Measurements from ENCODE around the gene RHBDF2.

DNA sequence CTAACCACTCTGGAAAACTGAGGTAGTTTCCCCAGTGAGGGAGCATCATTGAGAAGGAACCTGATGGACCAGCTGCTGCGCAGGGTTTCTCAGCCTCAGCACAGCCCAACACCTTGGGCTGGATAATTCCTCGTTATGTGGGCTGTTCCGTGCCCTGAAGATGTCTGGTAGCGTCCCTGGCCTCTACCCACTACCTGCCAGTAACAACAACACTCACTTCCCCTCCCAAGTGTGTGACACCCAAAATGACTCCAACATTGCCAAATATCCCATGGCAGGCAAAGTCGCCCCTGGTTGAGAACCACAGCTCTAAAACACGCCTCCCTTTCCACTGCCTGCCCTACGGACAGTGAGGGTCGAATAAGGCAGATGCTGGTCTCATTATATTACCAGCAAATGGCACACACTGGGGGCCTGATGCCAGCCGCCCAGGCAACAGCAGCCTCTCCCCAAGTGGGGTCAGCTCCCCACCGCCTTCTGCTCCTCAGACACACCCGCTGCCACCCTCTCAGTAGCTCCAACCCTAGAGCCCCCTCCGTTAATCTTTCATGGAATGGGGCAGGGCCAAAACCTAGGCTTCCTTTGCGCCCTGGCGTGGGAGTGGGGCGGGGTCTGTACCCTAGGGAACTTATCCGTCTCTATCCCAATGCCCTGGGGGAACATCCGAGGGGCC is 1.0 kb downstream of the RHBDF2 start:
- TF ChIP-seq, protein P1, sequence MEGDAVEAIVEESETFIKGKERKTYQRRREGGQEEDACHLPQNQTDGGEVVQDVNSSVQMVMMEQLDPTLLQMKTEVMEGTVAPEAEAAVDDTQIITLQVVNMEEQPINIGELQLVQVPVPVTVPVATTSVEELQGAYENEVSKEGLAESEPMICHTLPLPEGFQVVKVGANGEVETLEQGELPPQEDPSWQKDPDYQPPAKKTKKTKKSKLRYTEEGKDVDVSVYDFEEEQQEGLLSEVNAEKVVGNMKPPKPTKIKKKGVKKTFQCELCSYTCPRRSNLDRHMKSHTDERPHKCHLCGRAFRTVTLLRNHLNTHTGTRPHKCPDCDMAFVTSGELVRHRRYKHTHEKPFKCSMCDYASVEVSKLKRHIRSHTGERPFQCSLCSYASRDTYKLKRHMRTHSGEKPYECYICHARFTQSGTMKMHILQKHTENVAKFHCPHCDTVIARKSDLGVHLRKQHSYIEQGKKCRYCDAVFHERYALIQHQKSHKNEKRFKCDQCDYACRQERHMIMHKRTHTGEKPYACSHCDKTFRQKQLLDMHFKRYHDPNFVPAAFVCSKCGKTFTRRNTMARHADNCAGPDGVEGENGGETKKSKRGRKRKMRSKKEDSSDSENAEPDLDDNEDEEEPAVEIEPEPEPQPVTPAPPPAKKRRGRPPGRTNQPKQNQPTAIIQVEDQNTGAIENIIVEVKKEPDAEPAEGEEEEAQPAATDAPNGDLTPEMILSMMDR (IDR thresholded peaks at IDR 0.05; ENCODE audit: insufficient read depth, low read depth, low read length), result no peak
- TF ChIP-seq EZH2 (IDR thresholded peaks at IDR 0.05; ENCODE audit: insufficient read depth, low read length), result no peak
